H9 (cell line): Measurements from ENCODE around the gene HOOK2. TPM values are rescaled to one million over a fixed set of nuclear protein-coding genes. Genes with fewer than 3 reads are reported as not detected.

Source experiments
- DNase-seq: peaks from one replicate; pipeline ENCODE4 v3.0.0-alpha.2; 2017
- H2AFZ ChIP-seq: one replicate; pipeline ENCODE4 v1.6.1; 2013; ENCODE audit warnings: mild to moderate bottlenecking, low read length, control low read depth, moderate library complexity
- H2AK5ac ChIP-seq: 2 replicates; pipeline ENCODE4 v1.6.1; 2013; ENCODE audit warnings: low read length, control low read depth, mixed read lengths; ENCODE audit not compliant: insufficient read length
- H2BK120ac ChIP-seq: one replicate; pipeline ENCODE4 v1.6.1; 2013; ENCODE audit warnings: low read depth, mild to moderate bottlenecking, low read length, control low read depth, inconsistent platforms; ENCODE audit not compliant: poor library complexity, severe bottlenecking
- H2BK12ac ChIP-seq: 2 replicates; pipeline ENCODE4 v1.6.1; 2013; ENCODE audit warnings: low read length, control low read depth, mixed read lengths, low read depth; ENCODE audit not compliant: insufficient read length
- H2BK15ac ChIP-seq: 2 replicates; pipeline ENCODE4 v1.6.1; 2013; ENCODE audit warnings: low read depth, low read length, control low read depth
- H2BK20ac ChIP-seq: one replicate; pipeline ENCODE4 v1.6.1; 2013; ENCODE audit warnings: low read depth, mild to moderate bottlenecking, low read length, control low read depth, inconsistent platforms; ENCODE audit not compliant: poor library complexity, severe bottlenecking
- H2BK5ac ChIP-seq: 2 replicates; pipeline ENCODE4 v1.6.1; 2013; ENCODE audit warnings: low read length, control low read depth, mixed read lengths; ENCODE audit not compliant: insufficient read length
- H3K14ac ChIP-seq: 2 replicates; pipeline ENCODE4 v1.6.1; 2013; ENCODE audit warnings: low read length, control low read depth; ENCODE audit not compliant: insufficient read depth
- H3K18ac ChIP-seq: 2 replicates; pipeline ENCODE4 v1.6.1; 2013; ENCODE audit warnings: low read depth, mild to moderate bottlenecking, mixed read lengths, low read length, control low read depth; ENCODE audit not compliant: insufficient read length
- H3K23ac ChIP-seq: 2 replicates; pipeline ENCODE4 v1.6.1; 2013; ENCODE audit warnings: low read length, control low read depth, mixed read lengths, low read depth; ENCODE audit not compliant: insufficient read length
- H3K23me2 ChIP-seq: 2 replicates; pipeline ENCODE4 v1.6.1; 2013; ENCODE audit warnings: low read depth, mild to moderate bottlenecking, mixed read lengths, low read length, control low read depth; ENCODE audit not compliant: insufficient read length, poor library complexity, severe bottlenecking
- H3K27ac ChIP-seq: 2 replicates; pipeline ENCODE4 v1.5.1; 2013; ENCODE audit warnings: low read length, control low read depth, mixed read lengths, low read depth; ENCODE audit not compliant: insufficient read length
- H3K27me3 ChIP-seq: 2 replicates; pipeline ENCODE4 v1.6.1; 2013; ENCODE audit warnings: low read length, control low read depth, inconsistent platforms; ENCODE audit not compliant: insufficient read depth
- H3K4ac ChIP-seq: 2 replicates; pipeline ENCODE4 v1.6.1; 2013; ENCODE audit warnings: low read depth, mild to moderate bottlenecking, control low read depth, inconsistent platforms, low read length, moderate library complexity
- H3K4me1 ChIP-seq: 2 replicates; pipeline ENCODE4 v1.6.1; 2013; ENCODE audit warnings: low read length, control low read depth, inconsistent platforms; ENCODE audit not compliant: insufficient read depth
- H3K4me2 ChIP-seq: 2 replicates; pipeline ENCODE4 v1.6.1; 2013; ENCODE audit warnings: low read length, control low read depth, mixed read lengths; ENCODE audit not compliant: insufficient read length, insufficient read depth
- H3K56ac ChIP-seq: 2 replicates; pipeline ENCODE4 v1.6.1; 2013; ENCODE audit warnings: low read depth, mild to moderate bottlenecking, mixed read lengths, low read length, control low read depth; ENCODE audit not compliant: insufficient read length
- H3K79me1 ChIP-seq: 2 replicates; pipeline ENCODE4 v1.6.1; 2013; ENCODE audit warnings: low read depth, mild to moderate bottlenecking, moderate library complexity, low read length, control low read depth, inconsistent platforms; ENCODE audit not compliant: insufficient read depth, poor library complexity, severe bottlenecking
- H3K79me2 ChIP-seq: 2 replicates; pipeline ENCODE4 v1.6.1; 2013; ENCODE audit warnings: low read length, control low read depth, inconsistent platforms; ENCODE audit not compliant: insufficient read depth
- H3K9ac ChIP-seq: 2 replicates; pipeline ENCODE4 v1.6.1; 2013; ENCODE audit warnings: low read length, control low read depth, mixed read lengths; ENCODE audit not compliant: insufficient read length; ENCODE audit errors: extremely low read depth
- H3K9me3 ChIP-seq: one replicate; pipeline ENCODE4 v1.6.1; 2013; ENCODE audit warnings: low read depth, low read length, inconsistent platforms; ENCODE audit not compliant: control insufficient read depth
- H3T11ph ChIP-seq: one replicate; pipeline ENCODE4 v1.6.1; 2013; ENCODE audit warnings: mild to moderate bottlenecking, low read length, control low read depth, inconsistent platforms
- H4K20me1 ChIP-seq: one replicate; pipeline ENCODE4 v1.6.1; 2013; ENCODE audit not compliant: control insufficient read depth, insufficient read length, insufficient read depth
- H4K5ac ChIP-seq: 2 replicates; pipeline ENCODE4 v1.6.1; 2013; ENCODE audit warnings: low read depth, mild to moderate bottlenecking, mixed read lengths, low read length, control low read depth; ENCODE audit not compliant: insufficient read length
- H4K8ac ChIP-seq: replicated peaks from 2 replicates; pipeline ENCODE4 v1.6.1; 2013; ENCODE audit warnings: low read length, control low read depth, mixed read lengths, low read depth; ENCODE audit not compliant: insufficient read length
- H4K91ac ChIP-seq: 2 replicates; pipeline ENCODE4 v1.6.1; 2013; ENCODE audit warnings: low read depth, mild to moderate bottlenecking, moderate library complexity, mixed read lengths, low read length, control low read depth; ENCODE audit not compliant: insufficient read length
- H3K27ac Mint-ChIP-seq, 3 experiments: 2 replicates in 2 of 3; 3 replicates in 1 of 3; pipeline ENCODE4 v1.8.0; 2020 to 2021; ENCODE audit warnings: mixed read lengths in 3 of 3, mild to moderate bottlenecking in 1 of 3, moderate library complexity in 1 of 3
- H3K27me3 Mint-ChIP-seq: 2 replicates; pipeline ENCODE4 v1.8.0; 2021; ENCODE audit warnings: low read depth, mild to moderate bottlenecking, moderate library complexity, mixed read lengths
- H3K36me3 Mint-ChIP-seq, 3 experiments: 2 replicates in 2 of 3; 3 replicates in 1 of 3; pipeline ENCODE4 v1.8.0; 2020 to 2021; ENCODE audit warnings: low read depth in 3 of 3, mixed read lengths in 3 of 3; ENCODE audit not compliant: insufficient read depth in 1 of 3
- H3K4me1 Mint-ChIP-seq, 2 experiments: 2 replicates each; pipeline ENCODE4 v1.8.0; 2020; ENCODE audit warnings: mixed read lengths in 2 of 2
- H3K4me3 Mint-ChIP-seq, 2 experiments: 2 replicates in 1 of 2; 3 replicates in 1 of 2; pipeline ENCODE4 v1.8.0; 2020 to 2021; ENCODE audit warnings: mild to moderate bottlenecking in 2 of 2, mixed read lengths in 2 of 2, moderate library complexity in 1 of 2
- H3K9me3 Mint-ChIP-seq, 2 experiments: 2 replicates in 1 of 2; 3 replicates in 1 of 2; pipeline ENCODE4 v1.8.0; 2020; ENCODE audit warnings: mild to moderate bottlenecking in 2 of 2, mixed read lengths in 2 of 2, moderate library complexity in 1 of 2
- CTCF ChIP-seq: fragments of 200-600 bp; sonication (generic); conservative IDR thresholded peaks from 3 replicates; pipeline ENCODE4 v1.8.0; 2021; ENCODE audit warnings: antibody characterized with exemption, mild to moderate bottlenecking
- WGBS: extraction: QIAGEN DNeasy Blood & Tissue Kit; methylation state at CpG from one replicate; pipeline ENCODE4 v1.1.7; 2013; ENCODE audit warnings: missing lambda C conversion rate, low lambda C conversion rate, mixed read lengths; ENCODE audit not compliant: insufficient read length; ENCODE audit errors: extremely low coverage; 5-methylcytosine and 5-hydroxymethylcytosine counted together
- total RNA-seq: library from RNA; stranded (reverse); gene quantifications from 2 replicates; pipeline ENCODE4 v1.2.1, GENCODE V29; 2021

HOOK2 gene
- total RNA-seq, 1 experiment from 2014 or later = 64.7 TPM

GRCh38 chr19:12723381-12723640, 52.0 kb downstream of the HOOK2 start:
- no peak overlapping the region for H3K23ac ChIP-seq

More at GRCh38 chr19:12723381-12723640, 52.0 kb downstream of the HOOK2 start:
- H2AK5ac ChIP-seq = no peak overlapping the region
- Mint-ChIP-seq H3K4me3 (peak overlapping the region; percentile 97 to 98), H3K27me3 (no peaks in the 10 kb centered on the region), H3K9me3 (no peaks in the 10 kb centered on the region), H3K4me1 (peaks cover 15 to 26% of the 10 kb centered on the region in 2 experiments), H3K36me3 (peaks cover 24 to 38% (median 25%) of the 10 kb centered on the region in 3 experiments; a peak in 6 of 7 replicates), H3K27ac (peak overlapping the region; percentile 93 to 99 (median 97))
- peak overlapping the region; percentile 97 for H3K9ac ChIP-seq
- H3K18ac ChIP-seq = peak overlapping the region; percentile 43
- peaks cover 22% of the 10 kb centered on the region for H3K23me2 ChIP-seq
- H2BK15ac ChIP-seq = no peak overlapping the region
- H3K79me2 ChIP-seq = peaks cover 26% of the 10 kb centered on the region; the same call in 1 of the 2 replicates
- WGBS = no CpG with 5 or more reads among the region's 7 CpGs
- H2BK12ac ChIP-seq = no peak overlapping the region
- TF ChIP-seq CTCF = no peak
- H2BK5ac ChIP-seq = no peak overlapping the region
- H3K56ac ChIP-seq = peak overlapping the region; percentile 31
- no peak overlapping the region for H4K8ac ChIP-seq
- no peak overlapping the region for H3T11ph ChIP-seq
- H3K79me1 ChIP-seq = peaks cover 7% of the 10 kb centered on the region
- H3K4me2 ChIP-seq = peak overlapping the region; percentile 96
- H3K4me1 ChIP-seq = no peaks in the 10 kb centered on the region
- H3K27ac ChIP-seq = peak overlapping the region; percentile 30
- no peaks in the 10 kb centered on the region for H3K9me3 ChIP-seq
- H2AFZ ChIP-seq = no peak overlapping the region
- DNase-seq = no peak
- no peak overlapping the region for H2BK20ac ChIP-seq
- peak overlapping the region; percentile 19 for H4K5ac ChIP-seq
- no peak overlapping the region for H4K91ac ChIP-seq
- no peak overlapping the region for H2BK120ac ChIP-seq
- no peaks in the 10 kb centered on the region for H4K20me1 ChIP-seq
- H3K4ac ChIP-seq = no peak overlapping the region; the same call in 1 of the 2 replicates
- H3K14ac ChIP-seq = peak overlapping the region; percentile 54; the same call in 1 of the 2 replicates
- H3K27me3 ChIP-seq = no peaks in the 10 kb centered on the region
